Measurements from ENCODE around the gene SCN2B.

Gene SCN2B

DNA sequence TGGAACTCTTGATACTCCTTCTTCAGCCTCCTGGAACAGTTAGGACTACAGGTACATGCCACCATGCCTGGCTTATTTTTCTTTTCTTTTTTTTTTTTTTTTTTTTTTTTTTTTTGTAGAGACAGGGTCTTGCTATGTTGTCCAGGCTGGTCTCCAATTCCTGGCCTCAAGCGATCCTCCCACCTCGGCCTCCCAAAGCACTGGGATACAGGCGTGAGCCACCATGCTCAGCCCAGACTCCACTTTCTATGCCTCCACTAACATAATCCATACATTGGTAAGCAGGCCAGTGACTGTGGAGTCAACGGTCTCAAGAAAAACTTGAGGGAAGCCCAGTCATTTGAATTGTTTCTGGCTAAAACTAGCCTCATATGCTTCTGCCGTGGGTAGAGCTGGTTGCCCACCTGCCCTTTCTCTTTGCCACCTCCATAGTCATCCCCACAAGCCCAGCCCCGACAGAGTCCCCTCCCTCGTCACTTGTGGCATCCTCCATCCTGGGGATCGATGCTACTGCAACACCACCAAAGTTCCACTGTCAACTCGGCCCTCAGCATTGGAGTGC lies 2.4 kb downstream of the SCN2B start:
- no peaks in the 10 kb centered on the region for H3K4me1 ChIP-seq (ENCODE audit: low read length)
- no peak overlapping the region for H3K9ac ChIP-seq (ENCODE audit: low read length)
- no peak overlapping the region for H2AFZ ChIP-seq (ENCODE audit: low read length)
- no peaks in the 10 kb centered on the region for H3K79me2 ChIP-seq (ENCODE audit: low read length)
- H3K9me3 ChIP-seq (replicated peaks; ENCODE audit: insufficient read depth, low read length), result no peaks in the 10 kb centered on the region
- H3K9me2 ChIP-seq (replicated peaks; ENCODE audit: insufficient read depth, low read length), result no peaks in the 10 kb centered on the region
- H4K20me1 ChIP-seq (ENCODE audit: insufficient read depth, low read length), result no peaks in the 10 kb centered on the region
- H3K4me2 ChIP-seq (ENCODE audit: low read depth, low read length), result no peak overlapping the region
- H3K4me3 ChIP-seq (ENCODE audit: low read length), result no peak overlapping the region
- no peak overlapping the region for H3K27ac ChIP-seq (ENCODE audit: low read length)
- H3F3A ChIP-seq (ENCODE audit: insufficient read depth, low read length), result no peaks in the 10 kb centered on the region
- peaks cover 71% of the 10 kb centered on the region for H3K27me3 ChIP-seq (replicated peaks; ENCODE audit: insufficient read depth, low read length)
- DNase-seq, result no peak
- H3K36me3 ChIP-seq (replicated peaks; ENCODE audit: insufficient read depth, low read length), result no peaks in the 10 kb centered on the region
- TF ChIP-seq EZH2phosphoT487 (IDR thresholded peaks at IDR 0.05; ENCODE audit: low read length) (no peak), EZH2 (optimal IDR thresholded peaks at IDR 0.05; ENCODE audit: low read depth, low read length) (no peak)
- TF ChIP-seq, protein P1, sequence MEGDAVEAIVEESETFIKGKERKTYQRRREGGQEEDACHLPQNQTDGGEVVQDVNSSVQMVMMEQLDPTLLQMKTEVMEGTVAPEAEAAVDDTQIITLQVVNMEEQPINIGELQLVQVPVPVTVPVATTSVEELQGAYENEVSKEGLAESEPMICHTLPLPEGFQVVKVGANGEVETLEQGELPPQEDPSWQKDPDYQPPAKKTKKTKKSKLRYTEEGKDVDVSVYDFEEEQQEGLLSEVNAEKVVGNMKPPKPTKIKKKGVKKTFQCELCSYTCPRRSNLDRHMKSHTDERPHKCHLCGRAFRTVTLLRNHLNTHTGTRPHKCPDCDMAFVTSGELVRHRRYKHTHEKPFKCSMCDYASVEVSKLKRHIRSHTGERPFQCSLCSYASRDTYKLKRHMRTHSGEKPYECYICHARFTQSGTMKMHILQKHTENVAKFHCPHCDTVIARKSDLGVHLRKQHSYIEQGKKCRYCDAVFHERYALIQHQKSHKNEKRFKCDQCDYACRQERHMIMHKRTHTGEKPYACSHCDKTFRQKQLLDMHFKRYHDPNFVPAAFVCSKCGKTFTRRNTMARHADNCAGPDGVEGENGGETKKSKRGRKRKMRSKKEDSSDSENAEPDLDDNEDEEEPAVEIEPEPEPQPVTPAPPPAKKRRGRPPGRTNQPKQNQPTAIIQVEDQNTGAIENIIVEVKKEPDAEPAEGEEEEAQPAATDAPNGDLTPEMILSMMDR (IDR thresholded peaks at IDR 0.05; ENCODE audit: low read length), result no peak

DNA sequence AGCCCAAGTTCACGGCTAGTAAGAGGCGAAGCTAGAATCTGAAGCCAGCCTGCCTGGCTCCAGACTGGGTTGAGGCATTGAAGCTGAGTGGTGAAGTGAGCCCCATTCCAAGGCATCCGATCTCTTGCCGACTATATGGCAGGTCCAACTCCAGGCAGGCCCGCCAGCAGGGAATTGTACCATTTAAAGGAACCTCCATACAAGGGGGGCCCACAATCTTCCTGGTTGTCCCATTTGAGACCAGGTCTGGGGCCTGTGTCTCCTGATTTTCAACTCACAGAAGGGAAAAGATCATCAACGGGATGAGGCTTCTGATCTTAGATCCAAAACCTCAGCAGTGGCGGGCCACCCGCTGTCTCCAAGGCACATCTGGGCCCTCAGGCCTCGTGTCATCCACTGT lies 4.1 kb downstream of the SCN2B start:
- no peaks in the 10 kb centered on the region for H3K4me1 ChIP-seq (ENCODE audit: low read length)
- no peaks in the 10 kb centered on the region for H3K79me2 ChIP-seq (ENCODE audit: low read length)
- no peak overlapping the region for H2AFZ ChIP-seq (ENCODE audit: low read length)
- no peak for TF ChIP-seq EZH2 (optimal IDR thresholded peaks at IDR 0.05; ENCODE audit: low read depth, low read length)
- no peaks in the 10 kb centered on the region for H4K20me1 ChIP-seq (ENCODE audit: insufficient read depth, low read length)
- no peak overlapping the region for H3K4me3 ChIP-seq (ENCODE audit: low read length)
- no peak overlapping the region for H3K4me2 ChIP-seq (ENCODE audit: low read depth, low read length)
- H3K27ac ChIP-seq (ENCODE audit: low read length), result no peak overlapping the region
- no peaks in the 10 kb centered on the region for H3F3A ChIP-seq (ENCODE audit: insufficient read depth, low read length)
- DNase-seq, result no peak
- H3K36me3 ChIP-seq (replicated peaks; ENCODE audit: insufficient read depth, low read length), result no peaks in the 10 kb centered on the region
- H3K9me3 ChIP-seq (replicated peaks; ENCODE audit: insufficient read depth, low read length), result no peaks in the 10 kb centered on the region
- no peak overlapping the region for H3K9ac ChIP-seq (ENCODE audit: low read length)
- H3K27me3 ChIP-seq (replicated peaks; ENCODE audit: insufficient read depth, low read length), result peaks cover 88% of the 10 kb centered on the region
- H3K9me2 ChIP-seq (replicated peaks; ENCODE audit: insufficient read depth, low read length), result no peaks in the 10 kb centered on the region

DNA sequence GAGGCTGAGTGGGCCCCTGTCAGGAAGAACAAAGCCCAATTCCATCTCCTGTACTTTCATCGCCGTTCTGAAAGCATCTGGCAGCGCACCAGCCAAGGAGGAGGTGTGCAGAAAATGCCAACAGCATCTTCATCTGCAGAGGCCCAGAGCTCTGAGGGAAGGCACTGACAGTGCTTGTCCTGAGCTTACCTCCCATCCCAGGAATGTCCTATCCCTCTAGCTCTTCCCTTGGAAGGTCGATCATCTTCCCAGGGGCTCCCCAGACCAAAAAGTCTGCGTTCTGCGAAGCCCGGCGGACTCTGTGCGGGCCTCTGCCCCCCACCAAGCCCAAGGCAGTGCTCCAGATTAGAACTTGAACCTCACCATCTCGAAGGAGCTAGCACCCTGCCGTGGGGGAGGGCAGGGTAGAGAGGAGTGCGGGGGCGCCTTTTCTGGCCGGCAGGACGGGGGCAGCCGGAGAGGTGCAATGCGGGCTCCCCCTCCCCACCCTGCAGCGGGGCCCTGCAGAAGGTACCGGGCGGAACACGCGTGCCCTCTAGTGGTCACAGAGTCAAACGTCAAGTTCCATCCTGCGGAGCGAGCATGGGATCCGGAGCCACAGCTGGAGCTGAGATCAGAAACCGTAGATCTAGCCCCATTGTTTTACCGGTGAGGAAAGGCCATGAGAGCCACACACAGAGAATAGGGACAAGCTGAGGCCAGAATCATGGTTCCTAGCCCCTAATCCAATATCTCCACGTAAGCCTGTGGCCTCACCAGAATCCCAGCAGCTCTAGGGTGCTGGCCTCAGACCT lies 5.0 kb downstream of the SCN2B start:
- Histone ChIP-seq H4K20me1 (ENCODE audit: insufficient read depth, low read length) (no peaks in the 10 kb centered on the region), H3F3A (ENCODE audit: insufficient read depth, low read length) (no peaks in the 10 kb centered on the region), H3K27me3 (replicated peaks; ENCODE audit: insufficient read depth, low read length) (peaks cover 90% of the 10 kb centered on the region), H3K9me3 (replicated peaks; ENCODE audit: insufficient read depth, low read length) (no peaks in the 10 kb centered on the region), H3K9me2 (replicated peaks; ENCODE audit: insufficient read depth, low read length) (no peaks in the 10 kb centered on the region), H3K36me3 (replicated peaks; ENCODE audit: insufficient read depth, low read length) (no peaks in the 10 kb centered on the region), H3K79me2 (ENCODE audit: low read length) (no peaks in the 10 kb centered on the region), H2AFZ (ENCODE audit: low read length) (peak overlapping the region; percentile 46; the same call in 1 of the 2 replicates), H3K27ac (ENCODE audit: low read length) (no peak overlapping the region), H3K9ac (ENCODE audit: low read length) (no peak overlapping the region), H3K4me3 (ENCODE audit: low read length) (no peak overlapping the region), H3K4me2 (ENCODE audit: low read depth, low read length) (peak overlapping the region; percentile 36; the same call in 1 of the 2 replicates), H3K4me1 (ENCODE audit: low read length) (no peaks in the 10 kb centered on the region)
- TF ChIP-seq, protein P1 (IDR thresholded peaks at IDR 0.05; ENCODE audit: low read length), result peak; percentile 87
- TF ChIP-seq EZH2phosphoT487 (IDR thresholded peaks at IDR 0.05; ENCODE audit: low read length), result no peak
- no peak for TF ChIP-seq EZH2 (optimal IDR thresholded peaks at IDR 0.05; ENCODE audit: low read depth, low read length)
- DNase-seq, result peak; percentile 64

DNA sequence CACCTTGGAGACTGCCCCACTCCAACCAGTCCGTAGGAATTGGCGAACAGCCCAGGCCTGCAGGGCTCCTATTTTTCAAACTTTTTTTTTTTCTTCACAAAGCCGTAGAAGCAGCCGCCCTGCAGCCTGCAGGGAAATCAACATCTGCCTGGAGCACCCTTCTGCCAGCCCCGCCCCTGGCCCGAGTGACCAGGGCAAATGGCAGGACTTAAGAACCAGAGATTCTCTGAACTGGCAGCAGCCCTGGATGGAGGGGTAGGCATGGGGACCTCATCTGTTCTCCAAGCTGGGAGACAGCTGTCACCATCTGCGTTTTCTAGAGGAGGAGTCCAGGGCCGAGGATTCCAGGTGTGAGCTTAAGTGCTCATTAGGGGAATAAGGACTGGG lies 5.6 kb downstream of the SCN2B start:
- Histone ChIP-seq H3F3A (ENCODE audit: insufficient read depth, low read length) (no peaks in the 10 kb centered on the region), H3K27ac (ENCODE audit: low read length) (no peak overlapping the region), H3K4me2 (ENCODE audit: low read depth, low read length) (no peak overlapping the region), H4K20me1 (ENCODE audit: insufficient read depth, low read length) (no peaks in the 10 kb centered on the region), H2AFZ (ENCODE audit: low read length) (no peak overlapping the region), H3K27me3 (replicated peaks; ENCODE audit: insufficient read depth, low read length) (peaks cover 90% of the 10 kb centered on the region), H3K4me3 (ENCODE audit: low read length) (no peak overlapping the region), H3K9ac (ENCODE audit: low read length) (no peak overlapping the region), H3K36me3 (replicated peaks; ENCODE audit: insufficient read depth, low read length) (no peaks in the 10 kb centered on the region), H3K9me2 (replicated peaks; ENCODE audit: insufficient read depth, low read length) (no peaks in the 10 kb centered on the region), H3K9me3 (replicated peaks; ENCODE audit: insufficient read depth, low read length) (no peaks in the 10 kb centered on the region), H3K79me2 (ENCODE audit: low read length) (no peaks in the 10 kb centered on the region), H3K4me1 (ENCODE audit: low read length) (no peaks in the 10 kb centered on the region)
- TF ChIP-seq EZH2phosphoT487 (IDR thresholded peaks at IDR 0.05; ENCODE audit: low read length), result no peak
- TF ChIP-seq, protein P1 (IDR thresholded peaks at IDR 0.05; ENCODE audit: low read length), result no peak
- no peak for TF ChIP-seq EZH2 (optimal IDR thresholded peaks at IDR 0.05; ENCODE audit: low read depth, low read length)
- DNase-seq, result no peak
